ENCODE results near the gene FCRL1. TPM values are rescaled to one million over a fixed set of nuclear protein-coding genes. Genes with fewer than 3 reads are reported as not detected.

The FCRL1 gene
- total and polyA plus RNA-seq, 2 donors (not counting 3 experiments of a cell fraction or from before 2014, with no cell fraction given), result not detected

- Histone ChIP-seq H3K27ac (ENCODE audit: insufficient read depth, low read depth, low read length) (no peak overlapping the region), H3K36me3 (ENCODE audit: control insufficient read depth in 2 of 2, extremely low read depth in 1 of 2, insufficient read depth in 2 of 2, low read length in 2 of 2) (no peaks in the 10 kb centered on the region), H3K4me1 (ENCODE audit: control insufficient read depth, extremely low read depth, insufficient read depth, low read length) (no peaks in the 10 kb centered on the region), H4K20me1 (replicated peaks; ENCODE audit: control insufficient read depth, extremely low read depth, insufficient read depth, low read length) (no peaks in the 10 kb centered on the region), H3K9me3 (replicated peaks; ENCODE audit: control insufficient read depth, insufficient read depth, low read length) (no peaks in the 10 kb centered on the region), H3K27me3 (ENCODE audit: control insufficient read depth in 2 of 2, insufficient read depth in 2 of 2, low read length in 2 of 2) (no peaks in the 10 kb centered on the region), H3K4me2 (ENCODE audit: insufficient read depth, low read length) (no peak overlapping the region), H3K9ac (replicated peaks; ENCODE audit: extremely low read depth, insufficient read depth, low read length) (no peak overlapping the region), H2AFZ (ENCODE audit: low read depth, low read length) (no peak overlapping the region), H3K79me2 (ENCODE audit: control insufficient read depth, insufficient read depth, low read length) (no peaks in the 10 kb centered on the region), H3K9me1 (replicated peaks; ENCODE audit: control insufficient read depth, extremely low read depth, insufficient read depth, low read length) (no peaks in the 10 kb centered on the region), H3K4me3 (replicated peaks in 1 of 3; ENCODE audit: insufficient read depth in 1 of 3, low read depth in 1 of 3, low read length in 3 of 3) (no peak overlapping the region)
- dilution Hi-C loops (cut with MboI; ENCODE audit: extremely low pct_ligation_motif_present, low sequenced_read_pairs), result no loop called here
- FAIRE-seq, result no peak
- TF ChIP-seq JUN (IDR thresholded peaks at IDR 0.05; ENCODE audit: borderline replicate concordance, insufficient read depth, insufficient read length, low read depth) (no peak), MAX (IDR thresholded peaks at IDR 0.05; ENCODE audit: insufficient read depth, insufficient read length) (no peak), FOS (IDR thresholded peaks at IDR 0.05; ENCODE audit: borderline replicate concordance, insufficient read depth, low read length) (no peak), GATA2 (IDR thresholded peaks at IDR 0.05; ENCODE audit: insufficient read depth, insufficient read length, low read depth, low read length) (no peak), CTCF (IDR thresholded peaks at IDR 0.05; ENCODE audit: extremely low read depth in 1 of 2, insufficient read depth in 1 of 2, low read depth in 1 of 2, low read length in 2 of 2) (no peak), MYC (IDR thresholded peaks at IDR 0.05; ENCODE audit: low read depth, low read length) (no peak), POLR2A (IDR thresholded peaks at IDR 0.05; ENCODE audit: low read depth, low read length) (no peak), EZH2 (IDR thresholded peaks at IDR 0.05; ENCODE audit: borderline replicate concordance, low read depth, low read length, severe bottlenecking) (no peak), POLR2AphosphoS5 (IDR thresholded peaks at IDR 0.05; ENCODE audit: insufficient read depth, low read depth, low read length) (no peak)
- intact Hi-C loops (cut with micrococcal nuclease), result no loop called here
- BruUV-seq (replicated peaks), result no TSS peak
- POLR2A ChIA-PET, result no interaction called here
- CTCF ChIA-PET, result no interaction called here
- DNase-seq (ENCODE audit: low read depth, low spot score), result no peak
Measured at GRCh38 chr1:157829210-157829609, 9.3 kb upstream of the FCRL1 start.
